ENCODE measurements around the gene ALG6.

ALG6 gene

DNA sequence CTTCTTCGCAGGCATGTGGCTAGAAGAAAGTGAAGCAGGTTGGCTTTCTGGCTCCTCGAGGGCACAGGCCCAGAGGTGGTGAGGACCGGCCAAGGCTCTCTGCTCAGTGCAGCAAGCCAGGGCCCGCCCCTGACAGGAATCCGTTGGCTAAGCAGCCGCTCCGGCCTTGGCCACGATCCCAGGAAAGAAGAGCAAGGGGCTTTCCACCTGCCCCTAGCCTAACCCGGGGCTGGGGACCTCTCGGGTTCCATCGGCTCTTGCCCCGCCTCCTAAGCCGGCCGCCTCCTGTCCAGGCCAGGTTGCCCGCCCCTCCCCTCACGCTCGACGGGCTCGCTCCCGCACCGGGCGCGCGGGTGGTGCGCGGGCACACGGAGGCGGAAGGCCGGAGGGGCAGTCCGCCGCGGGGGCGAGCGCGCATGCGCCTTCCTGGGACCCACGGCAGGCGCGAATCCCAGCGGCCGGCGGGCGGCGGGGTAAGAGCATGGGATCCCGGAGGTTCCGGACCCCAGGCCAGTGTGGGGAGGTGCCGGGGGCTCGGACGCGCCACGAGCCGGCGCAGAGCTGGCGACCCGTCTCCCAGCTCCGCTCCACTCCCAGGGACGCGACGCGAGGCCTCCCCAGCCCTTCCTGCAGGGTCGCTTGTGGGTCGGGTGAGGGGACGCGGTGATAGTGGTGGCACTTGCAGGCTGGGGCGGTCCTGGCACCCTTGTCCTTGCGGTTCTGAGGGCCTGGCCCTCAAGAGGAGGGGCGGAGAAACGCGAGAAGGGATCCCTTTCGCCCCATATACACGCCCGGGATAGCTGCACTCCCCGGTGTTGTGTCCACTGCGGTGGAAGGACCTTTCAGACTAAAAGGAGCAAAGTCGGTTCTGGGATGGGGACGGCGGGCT, at the start of gene ALG6:
Gene ALG6, plus strand, starts transcription at position 413 of the 889 bp plus-strand sequence. CDS start 3,351 bp downstream, outside the sequence.
- Histone ChIP-seq H3K4me3 (ENCODE audit: low read length) (peak within 1 kb of the TSS; percentile 85), H3K9me3 (ENCODE audit: insufficient read depth, low read depth, low read length) (no peaks in the 10 kb centered on the region), H3K4me1 (ENCODE audit: insufficient read depth, low read length) (no peaks in the 10 kb centered on the region), H3K27ac (ENCODE audit: low read length) (no peak within 1 kb of the TSS), H3K27me3 (ENCODE audit: insufficient read depth, low read length) (peaks cover 11% of the 10 kb centered on the region; the same call in 1 of the 2 replicates), H3K36me3 (ENCODE audit: insufficient read depth, low read depth, low read length) (peaks cover 20% of the 10 kb centered on the region; the same call in 1 of the 2 replicates), H3K9ac (ENCODE audit: low read depth, low read length) (peak within 1 kb of the TSS; percentile 93)

GRCh38 chr1:63317817-63318152, 49.6 kb upstream of the ALG6 start:
- Histone ChIP-seq H3K9ac (ENCODE audit: low read depth, low read length) (peak overlapping the region; percentile 70; the same call in 1 of the 2 replicates), H3K27me3 (ENCODE audit: insufficient read depth, low read length) (peaks cover 79% of the 10 kb centered on the region), H3K4me3 (ENCODE audit: low read length) (peak overlapping the region; percentile 90), H3K4me1 (ENCODE audit: insufficient read depth, low read length) (peaks cover 19% of the 10 kb centered on the region; the same call in 1 of the 2 replicates), H3K36me3 (ENCODE audit: insufficient read depth, low read depth, low read length) (no peaks in the 10 kb centered on the region), H3K27ac (ENCODE audit: low read length) (no peak overlapping the region), H3K9me3 (ENCODE audit: insufficient read depth, low read depth, low read length) (no peaks in the 10 kb centered on the region)

DNA sequence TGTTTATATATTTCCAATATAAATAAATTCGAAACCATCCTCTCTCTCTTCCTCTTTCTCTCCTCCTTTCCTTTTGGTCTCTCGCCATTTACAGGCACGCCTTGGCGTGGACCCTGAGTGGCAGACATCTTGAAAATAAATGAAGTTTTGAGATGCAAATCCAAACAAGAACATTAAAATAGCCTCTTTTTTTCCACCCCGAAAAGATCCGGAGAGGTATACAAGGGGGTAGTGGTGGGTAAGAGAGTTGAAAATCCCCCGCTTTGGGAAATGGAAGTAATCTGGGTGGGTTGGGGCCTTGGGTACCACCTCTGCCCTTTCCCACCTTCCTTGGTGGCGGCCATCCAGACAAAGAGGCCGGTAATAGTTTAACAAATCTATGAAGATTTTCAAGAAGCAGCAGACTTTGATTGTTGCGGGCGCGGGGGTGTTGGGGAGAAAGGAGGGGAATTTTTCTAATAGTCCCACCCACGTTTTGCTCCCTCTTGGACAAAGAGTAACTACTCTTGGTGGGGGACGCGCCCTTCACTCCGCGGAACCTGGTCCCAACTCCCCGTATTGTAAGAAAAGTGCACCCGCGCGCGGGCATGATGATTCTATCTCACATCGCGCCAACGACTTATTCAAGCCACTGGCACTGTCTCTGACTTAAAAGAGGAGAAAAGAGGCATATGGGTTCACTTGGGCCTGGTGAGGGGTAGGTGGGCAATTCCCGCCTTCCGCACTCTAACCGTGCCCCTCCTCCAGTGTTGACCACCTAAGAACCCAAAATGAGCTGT, 49.0 kb upstream of the ALG6 start:
- Histone ChIP-seq H3K4me3 (ENCODE audit: low read length) (peak overlapping the region; percentile 90), H3K4me1 (ENCODE audit: insufficient read depth, low read length) (peaks cover 19% of the 10 kb centered on the region; the same call in 1 of the 2 replicates), H3K9me3 (ENCODE audit: insufficient read depth, low read depth, low read length) (no peaks in the 10 kb centered on the region), H3K36me3 (ENCODE audit: insufficient read depth, low read depth, low read length) (no peaks in the 10 kb centered on the region), H3K9ac (ENCODE audit: low read depth, low read length) (no peak overlapping the region; the same call in 1 of the 2 replicates), H3K27me3 (ENCODE audit: insufficient read depth, low read length) (peaks cover 85% of the 10 kb centered on the region), H3K27ac (ENCODE audit: low read length) (no peak overlapping the region)

DNA sequence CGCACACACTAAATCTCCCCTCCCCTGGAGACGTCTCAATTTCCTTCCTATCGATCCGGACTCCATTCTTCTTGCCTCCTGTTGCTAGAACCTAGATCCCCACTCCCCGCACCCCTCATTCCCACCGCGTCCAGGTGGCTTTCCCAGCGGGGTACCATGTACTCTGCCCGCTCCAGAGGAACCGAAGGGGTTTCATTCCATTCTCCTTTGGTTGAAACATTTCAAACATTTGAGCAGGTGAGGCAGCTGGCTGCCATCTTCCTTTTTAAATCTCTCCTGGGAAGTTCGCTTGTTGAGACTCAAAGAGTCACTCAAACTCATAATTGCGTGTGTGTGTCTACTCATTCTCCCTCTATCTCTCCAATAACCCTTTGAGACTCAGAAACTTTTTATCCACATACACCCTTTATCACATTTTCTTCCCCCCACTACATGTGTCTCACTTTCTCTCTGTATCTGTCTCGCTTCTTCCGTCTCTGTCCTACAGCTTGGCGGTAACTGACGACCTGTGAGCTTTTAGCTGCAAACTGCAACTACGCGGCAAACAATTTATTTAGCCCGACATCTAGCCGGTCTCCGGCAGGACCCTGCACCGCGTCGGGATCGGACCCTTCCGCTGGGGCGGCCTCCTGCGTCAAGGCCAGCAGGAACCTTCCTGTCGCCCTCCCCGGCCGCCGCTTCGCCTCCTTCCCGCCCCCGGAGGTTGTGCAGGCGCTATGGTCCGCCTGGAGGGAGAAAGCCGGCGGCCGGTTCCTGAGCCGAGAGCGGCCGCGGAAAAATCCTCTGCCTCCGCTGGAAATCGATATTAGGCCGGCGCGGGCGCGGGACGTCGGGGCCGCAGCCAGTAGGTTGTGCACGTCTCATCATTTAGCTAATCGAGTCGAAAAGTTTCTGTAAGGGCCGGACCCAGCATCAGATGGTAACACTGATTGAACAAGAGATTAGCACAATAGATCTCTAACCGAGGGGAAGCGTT, 48.1 kb upstream of the ALG6 start:
- H3K9ac ChIP-seq (ENCODE audit: low read depth, low read length) = peak overlapping the region; percentile 86; the same call in 1 of the 2 replicates
- H3K4me3 ChIP-seq (ENCODE audit: low read length) = peak overlapping the region; percentile 90
- H3K36me3 ChIP-seq (ENCODE audit: insufficient read depth, low read depth, low read length) = no peaks in the 10 kb centered on the region
- no peaks in the 10 kb centered on the region for H3K9me3 ChIP-seq (ENCODE audit: insufficient read depth, low read depth, low read length)
- no peak overlapping the region for H3K27ac ChIP-seq (ENCODE audit: low read length)
- peaks cover 19% of the 10 kb centered on the region; the same call in 1 of the 2 replicates for H3K4me1 ChIP-seq (ENCODE audit: insufficient read depth, low read length)
- peaks cover 94% of the 10 kb centered on the region for H3K27me3 ChIP-seq (ENCODE audit: insufficient read depth, low read length)

DNA sequence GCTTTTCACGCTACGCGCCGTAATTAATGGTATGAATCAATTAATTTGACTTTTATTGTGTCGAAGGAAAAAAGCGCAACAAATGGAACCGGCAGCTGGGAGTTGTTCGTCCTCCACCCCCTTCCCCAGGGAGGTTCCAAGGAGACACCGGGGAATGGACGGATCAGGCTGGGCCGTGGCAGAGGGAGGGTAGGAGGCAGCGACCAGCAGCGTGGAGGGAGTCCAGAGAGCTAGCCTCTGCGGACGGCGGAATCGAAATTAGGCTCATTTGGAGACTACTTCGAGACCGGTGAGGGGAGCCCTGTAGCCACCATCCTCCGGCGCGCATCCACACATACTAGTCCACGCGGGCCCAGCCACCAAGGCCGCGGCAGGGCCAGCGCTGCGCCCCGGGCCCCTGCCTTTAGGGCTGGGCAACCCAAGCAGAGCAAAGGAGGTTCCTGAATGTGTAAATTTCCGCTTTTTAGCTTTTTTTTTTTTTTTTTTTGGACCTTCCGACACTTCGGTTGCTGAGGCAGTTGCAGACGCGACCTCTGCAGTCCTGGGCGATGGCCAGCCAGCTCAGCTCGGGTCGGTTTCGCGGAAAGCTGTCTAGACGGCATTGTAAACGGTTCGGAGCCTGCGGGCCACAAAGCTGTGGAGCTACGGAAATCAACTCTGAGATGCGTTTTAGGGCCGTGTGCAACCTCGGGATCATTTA, 47.3 kb upstream of the ALG6 start:
- Histone ChIP-seq H3K36me3 (ENCODE audit: insufficient read depth, low read depth, low read length) (no peaks in the 10 kb centered on the region), H3K27ac (ENCODE audit: low read length) (no peak overlapping the region), H3K9ac (ENCODE audit: low read depth, low read length) (peak overlapping the region; percentile 86; the same call in 1 of the 2 replicates), H3K4me3 (ENCODE audit: low read length) (peak overlapping the region; percentile 90), H3K9me3 (ENCODE audit: insufficient read depth, low read depth, low read length) (no peaks in the 10 kb centered on the region), H3K27me3 (ENCODE audit: insufficient read depth, low read length) (peaks cover 95% of the 10 kb centered on the region), H3K4me1 (ENCODE audit: insufficient read depth, low read length) (peaks cover 19% of the 10 kb centered on the region; the same call in 1 of the 2 replicates)

DNA sequence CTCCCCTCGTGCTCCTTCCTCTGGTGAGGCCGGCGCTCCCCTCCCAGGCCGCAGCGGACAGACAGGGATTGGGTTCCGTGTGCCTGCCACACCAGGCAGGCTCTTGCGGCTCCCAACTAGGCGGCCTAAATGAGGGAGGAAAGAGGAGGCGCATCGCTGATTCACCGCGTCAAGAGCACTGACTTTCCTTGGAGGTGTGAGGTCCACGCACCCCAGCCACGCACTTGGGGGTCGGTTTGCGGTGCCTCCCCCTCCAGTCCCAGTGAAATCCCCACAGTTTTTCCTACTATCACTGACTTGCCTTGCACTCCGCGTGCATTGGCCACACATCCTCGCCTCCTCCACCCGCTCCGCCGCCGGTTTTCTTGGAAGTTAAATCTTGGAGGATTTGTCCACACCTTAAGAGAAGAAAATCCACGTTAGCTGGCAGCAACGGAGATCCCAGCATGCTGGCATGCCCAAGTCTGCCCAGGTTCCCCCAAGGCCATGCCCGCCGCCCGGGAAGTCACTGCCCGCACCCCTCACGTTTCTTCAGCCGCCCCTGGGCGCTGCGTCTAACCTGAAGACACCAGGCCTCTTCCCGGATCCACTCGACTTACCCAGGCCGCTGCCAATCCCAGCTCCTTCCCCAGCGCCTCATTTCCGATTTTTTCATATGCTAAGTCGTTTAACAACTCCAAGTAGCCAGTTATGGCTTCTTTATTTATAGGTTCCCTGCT, 46.2 kb upstream of the ALG6 start:
- peak overlapping the region; percentile 30 for H3K27ac ChIP-seq (ENCODE audit: low read length)
- no peaks in the 10 kb centered on the region for H3K36me3 ChIP-seq (ENCODE audit: insufficient read depth, low read depth, low read length)
- H3K4me3 ChIP-seq (ENCODE audit: low read length) = peak overlapping the region; percentile 90
- no peaks in the 10 kb centered on the region for H3K9me3 ChIP-seq (ENCODE audit: insufficient read depth, low read depth, low read length)
- H3K4me1 ChIP-seq (ENCODE audit: insufficient read depth, low read length) = peaks cover 15% of the 10 kb centered on the region; the same call in 1 of the 2 replicates
- H3K27me3 ChIP-seq (ENCODE audit: insufficient read depth, low read length) = peaks cover 98% of the 10 kb centered on the region
- H3K9ac ChIP-seq (ENCODE audit: low read depth, low read length) = peak overlapping the region; percentile 91; the same call in 1 of the 2 replicates

DNA sequence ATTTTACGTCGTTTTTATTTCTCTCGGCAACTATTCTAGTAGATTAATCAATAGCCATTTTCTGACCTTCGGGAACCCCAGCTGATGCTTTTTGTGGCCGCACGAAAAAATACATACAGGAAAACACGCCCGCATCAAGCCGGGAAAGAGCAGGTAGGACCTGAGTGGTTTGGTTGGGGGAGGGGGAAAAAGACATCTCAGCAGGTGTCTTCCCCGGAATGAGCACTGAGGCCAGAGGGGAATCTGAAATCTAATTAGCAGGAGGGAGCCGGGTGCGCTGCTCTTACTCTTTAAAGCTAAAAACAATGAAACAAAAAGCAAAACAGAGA, 45.7 kb upstream of the ALG6 start:
- Histone ChIP-seq H3K4me1 (ENCODE audit: insufficient read depth, low read length) (peaks cover 13% of the 10 kb centered on the region; the same call in 1 of the 2 replicates), H3K4me3 (ENCODE audit: low read length) (peak overlapping the region; percentile 90), H3K36me3 (ENCODE audit: insufficient read depth, low read depth, low read length) (no peaks in the 10 kb centered on the region), H3K9ac (ENCODE audit: low read depth, low read length) (peak overlapping the region; percentile 91; the same call in 1 of the 2 replicates), H3K27ac (ENCODE audit: low read length) (peak overlapping the region; percentile 32), H3K27me3 (ENCODE audit: insufficient read depth, low read length) (peaks cover 98% of the 10 kb centered on the region), H3K9me3 (ENCODE audit: insufficient read depth, low read depth, low read length) (no peaks in the 10 kb centered on the region)

DNA sequence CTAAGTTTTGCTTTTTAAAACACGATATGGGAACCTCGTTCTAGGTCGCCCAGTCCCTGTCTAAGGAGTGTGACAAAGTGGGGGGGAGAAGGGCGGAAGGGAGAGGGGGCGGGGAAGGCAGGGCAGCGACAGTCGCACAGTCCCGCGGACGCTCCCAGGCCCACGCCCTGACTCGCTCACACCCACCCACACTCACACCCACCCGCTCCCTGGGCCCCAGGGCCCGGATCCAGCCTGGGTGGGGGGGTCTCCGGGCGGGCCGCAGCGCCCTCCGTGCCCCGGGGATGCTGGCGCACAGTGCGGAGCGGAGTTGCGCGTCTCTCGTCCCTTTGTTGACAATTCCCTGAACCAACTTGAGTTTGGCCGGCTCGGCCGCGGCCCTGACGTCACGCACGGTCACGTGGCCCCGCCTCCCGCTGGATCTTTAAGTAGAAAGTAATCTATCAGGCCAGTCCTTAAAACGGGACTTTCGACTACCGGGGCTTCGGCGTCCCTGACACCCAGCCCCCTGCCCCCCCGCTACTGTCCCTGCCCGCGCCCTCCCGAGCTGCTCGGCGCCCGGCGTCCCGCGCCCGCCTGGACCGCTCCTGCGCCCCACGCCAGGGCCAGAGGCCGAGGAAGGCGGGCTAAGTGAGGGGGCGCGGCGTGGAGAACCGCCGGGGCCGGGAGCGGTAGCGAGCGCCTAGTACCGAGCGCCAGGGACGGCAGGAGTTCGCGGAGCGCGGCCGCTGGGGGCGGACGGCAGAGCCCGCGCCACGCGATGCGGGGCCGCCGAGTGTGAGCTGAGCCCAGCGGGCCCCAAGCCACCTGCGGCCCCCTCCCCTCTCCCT, 45.1 kb upstream of the ALG6 start, which contains the start of gene FOXD3:
Gene FOXD3, plus strand, starts transcription at position 454 of the 830 bp plus-strand sequence. CDS start 492 bp downstream, outside the sequence.
- Histone ChIP-seq H3K9ac (ENCODE audit: low read depth, low read length) (peak within 1 kb of the TSS; percentile 91; the same call in 1 of the 2 replicates), H3K4me1 (ENCODE audit: insufficient read depth, low read length) (peaks cover 13% of the 10 kb centered on the region; the same call in 1 of the 2 replicates), H3K27me3 (ENCODE audit: insufficient read depth, low read length) (peaks cover 100% of the 10 kb centered on the region), H3K36me3 (ENCODE audit: insufficient read depth, low read depth, low read length) (no peaks in the 10 kb centered on the region), H3K9me3 (ENCODE audit: insufficient read depth, low read depth, low read length) (no peaks in the 10 kb centered on the region), H3K4me3 (ENCODE audit: low read length) (peak within 1 kb of the TSS; percentile 90), H3K27ac (ENCODE audit: low read length) (peak within 1 kb of the TSS; percentile 32)

DNA sequence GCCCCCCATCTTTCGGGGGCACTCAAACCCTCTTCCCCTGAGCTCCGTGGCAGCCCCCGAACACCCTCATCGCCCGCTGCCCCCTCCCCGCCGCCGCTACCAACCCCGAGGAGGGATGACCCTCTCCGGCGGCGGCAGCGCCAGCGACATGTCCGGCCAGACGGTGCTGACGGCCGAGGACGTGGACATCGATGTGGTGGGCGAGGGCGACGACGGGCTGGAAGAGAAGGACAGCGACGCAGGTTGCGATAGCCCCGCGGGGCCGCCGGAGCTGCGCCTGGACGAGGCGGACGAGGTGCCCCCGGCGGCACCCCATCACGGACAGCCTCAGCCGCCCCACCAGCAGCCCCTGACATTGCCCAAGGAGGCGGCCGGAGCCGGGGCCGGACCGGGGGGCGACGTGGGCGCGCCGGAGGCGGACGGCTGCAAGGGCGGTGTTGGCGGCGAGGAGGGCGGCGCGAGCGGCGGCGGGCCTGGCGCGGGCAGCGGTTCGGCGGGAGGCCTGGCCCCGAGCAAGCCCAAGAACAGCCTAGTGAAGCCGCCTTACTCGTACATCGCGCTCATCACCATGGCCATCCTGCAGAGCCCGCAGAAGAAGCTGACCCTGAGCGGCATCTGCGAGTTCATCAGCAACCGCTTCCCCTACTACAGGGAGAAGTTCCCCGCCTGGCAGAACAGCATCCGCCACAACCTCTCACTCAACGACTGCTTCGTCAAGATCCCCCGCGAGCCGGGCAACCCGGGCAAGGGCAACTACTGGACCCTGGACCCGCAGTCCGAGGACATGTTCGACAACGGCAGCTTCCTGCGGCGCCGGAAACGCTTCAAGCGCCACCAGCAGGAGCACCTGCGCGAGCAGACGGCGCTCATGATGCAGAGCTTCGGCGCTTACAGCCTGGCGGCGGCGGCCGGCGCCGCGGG, 44.2 kb upstream of the ALG6 start:
- Histone ChIP-seq H3K27me3 (ENCODE audit: insufficient read depth, low read length) (peaks cover 100% of the 10 kb centered on the region), H3K4me3 (ENCODE audit: low read length) (peak overlapping the region; percentile 90), H3K9ac (ENCODE audit: low read depth, low read length) (peak overlapping the region; percentile 91; the same call in 1 of the 2 replicates), H3K9me3 (ENCODE audit: insufficient read depth, low read depth, low read length) (no peaks in the 10 kb centered on the region), H3K4me1 (ENCODE audit: insufficient read depth, low read length) (peaks cover 11% of the 10 kb centered on the region; the same call in 1 of the 2 replicates), H3K36me3 (ENCODE audit: insufficient read depth, low read depth, low read length) (no peaks in the 10 kb centered on the region), H3K27ac (ENCODE audit: low read length) (no peak overlapping the region)

Measured in iPS-20b (cell line).